Activated CD4-positive, alpha-beta T cell treated with anti-CD3 and anti-CD28 coated beads for 36 hours (primary cell): Measurements from ENCODE around the gene MGAT5. TPM values are rescaled to one million over a fixed set of nuclear protein-coding genes. Genes with fewer than 3 reads are reported as not detected.

Source experiments
- ATAC-seq: fragments of 200-7000 bp; cut with Tn5 transposase; one replicate; pipeline ENCODE4 v1.10.0; 2021; ENCODE audit warnings: mild to moderate bottlenecking, moderate library complexity
- CTCF ChIA-PET: fragments of 350-600 bp; sonication (Branson Sonifier 250); formaldehyde crosslinking; loops from one replicate; lab custom pipeline; 2021; ENCODE audit warnings: antibody characterized with exemption; lab: Charles Lee
- POLR2A ChIA-PET: fragments of 350-600 bp; sonication (Branson Sonifier 250); formaldehyde crosslinking; loops from one replicate; lab custom pipeline; 2021; ENCODE audit warnings: antibody characterized with exemption, inconsistent platforms; lab: Charles Lee
- DNase-seq: peaks from one replicate; pipeline ENCODE4 v3.0.0-alpha.2; 2020
- H3K27ac Mint-ChIP-seq: one replicate; pipeline ENCODE4 v1.8.0; 2021; ENCODE audit warnings: mixed read lengths
- H3K27me3 Mint-ChIP-seq: one replicate; pipeline ENCODE4 v1.8.0; 2021; ENCODE audit warnings: mixed read lengths
- H3K36me3 Mint-ChIP-seq: one replicate; pipeline ENCODE4 v1.8.0; 2021; ENCODE audit warnings: low read depth, mixed read lengths
- H3K4me1 Mint-ChIP-seq: one replicate; pipeline ENCODE4 v1.8.0; 2021; ENCODE audit warnings: mixed read lengths
- H3K4me3 Mint-ChIP-seq: one replicate; pipeline ENCODE4 v1.8.0; 2021; ENCODE audit warnings: mild to moderate bottlenecking, moderate library complexity, mixed read lengths
- H3K9me3 Mint-ChIP-seq: one replicate; pipeline ENCODE4 v1.8.0; 2021; ENCODE audit warnings: low read depth, mixed read lengths
- intact Hi-C, 2 experiments: fragments of 100-400 bp; cut with DNase I in 1 of 2; cut with micrococcal nuclease in 1 of 2; formaldehyde crosslinking; loops; one replicate each; pipeline versions ENCODE4 v1.14.2 to v1.15.1; 2022 to 2024; cut with DNase I, micrococcal nuclease
- total RNA-seq, 2 experiments: library from RNA; stranded (reverse); gene quantifications; one replicate each; pipeline ENCODE4 v1.2.3, GENCODE V29; 2021

The MGAT5 gene
- total RNA-seq, 2 experiments from 2014 or later: 22.2 to 25.7 TPM

DNA sequence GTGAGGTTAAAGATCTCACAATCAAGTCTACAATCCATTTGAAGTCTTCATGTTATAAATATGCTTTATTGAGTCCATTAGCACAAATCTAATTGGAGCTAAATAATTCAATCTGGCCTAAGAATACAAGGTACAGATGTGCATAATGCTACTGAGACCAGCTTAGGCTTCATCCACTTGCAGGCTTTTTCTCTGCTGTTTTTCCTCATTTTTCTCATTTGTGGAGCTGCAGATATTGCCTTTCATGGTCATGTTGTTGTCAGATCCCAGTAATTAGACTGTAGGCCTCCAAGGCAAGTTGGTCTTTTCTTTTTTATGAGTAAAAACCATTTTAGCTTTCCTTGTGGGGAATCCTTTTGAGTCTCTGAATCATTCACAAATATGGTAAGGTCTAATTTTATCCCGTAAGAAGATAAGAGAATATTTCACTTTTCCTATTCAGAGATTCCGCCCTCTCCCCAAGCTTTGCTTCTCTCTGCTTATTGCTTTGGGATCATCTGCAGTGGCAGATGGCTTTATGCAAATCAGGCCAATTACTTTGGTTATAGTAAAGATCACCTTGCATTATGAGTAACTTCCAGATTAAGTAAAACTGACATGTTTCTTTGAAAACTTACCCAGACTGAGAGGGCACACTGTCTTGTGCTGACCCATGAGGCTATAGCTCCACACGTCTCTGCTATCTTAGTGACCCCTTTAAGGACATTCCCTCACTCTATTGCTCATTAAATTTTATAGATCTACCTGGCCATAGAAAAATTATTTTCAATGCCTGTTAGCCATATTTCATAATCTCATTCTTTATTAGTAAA is 80.9 kb downstream of the MGAT5 start:
- H3K27me3 Mint-ChIP-seq: no peaks in the 10 kb centered on the region
- ATAC-seq (no peak), DNase-seq (no peak)
- peaks cover 7% of the 10 kb centered on the region for H3K4me1 Mint-ChIP-seq
- no peak overlapping the region for H3K4me3 Mint-ChIP-seq
- H3K36me3 Mint-ChIP-seq: peaks cover 23% of the 10 kb centered on the region
- no peaks in the 10 kb centered on the region for H3K9me3 Mint-ChIP-seq
- POLR2A ChIA-PET: no interaction called here
- intact Hi-C loops: no loop called here
- no peak overlapping the region for H3K27ac Mint-ChIP-seq
- CTCF ChIA-PET: interaction anchor here (0.7 to 1.2 kb wide), 6 partner anchors 12 to 216 kb away, joined by 3 read pairs; no protein-coding TSS in a partner anchor

DNA sequence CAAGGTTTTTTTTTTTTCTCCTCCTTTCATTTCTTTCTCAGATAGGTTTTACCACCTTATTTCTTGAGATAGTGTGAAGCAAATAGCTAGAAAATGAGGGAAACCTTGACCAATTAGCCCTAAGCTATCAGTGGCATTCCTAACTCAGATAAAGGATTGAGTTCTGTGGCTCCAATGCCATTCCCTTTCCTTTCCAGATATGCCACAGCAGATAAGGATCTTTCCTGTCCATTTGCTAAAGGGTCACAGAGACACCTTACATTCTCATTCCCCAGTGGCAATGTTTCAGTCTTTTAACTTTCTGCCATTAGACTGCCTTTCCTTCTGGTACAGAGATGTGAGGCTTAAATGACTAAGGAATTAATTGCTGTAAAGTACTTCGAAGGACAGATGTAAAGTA is 81.7 kb downstream of the MGAT5 start:
- H3K36me3 Mint-ChIP-seq: peaks cover 25% of the 10 kb centered on the region
- ATAC-seq: no peak
- intact Hi-C loops: no loop called here
- H3K4me1 Mint-ChIP-seq: peaks cover 7% of the 10 kb centered on the region
- H3K9me3 Mint-ChIP-seq: no peaks in the 10 kb centered on the region
- no peak overlapping the region for H3K27ac Mint-ChIP-seq
- H3K27me3 Mint-ChIP-seq: no peaks in the 10 kb centered on the region
- CTCF ChIA-PET: interaction anchor here (0.9 to 1.4 kb wide), 5 partner anchors 8 to 85 kb away, joined by 3 to 5 read pairs (median 3); no protein-coding TSS in a partner anchor
- POLR2A ChIA-PET: no interaction called here
- H3K4me3 Mint-ChIP-seq: no peak overlapping the region
- DNase-seq: no peak

GRCh38 chr2:134336352-134336751 is 82.5 kb downstream of the MGAT5 start:
- Mint-ChIP-seq H3K4me3 (no peak overlapping the region), H3K27ac (no peak overlapping the region), H3K36me3 (peaks cover 23% of the 10 kb centered on the region), H3K9me3 (no peaks in the 10 kb centered on the region), H3K27me3 (no peaks in the 10 kb centered on the region), H3K4me1 (peaks cover 7% of the 10 kb centered on the region)
- CTCF ChIA-PET: interaction anchor here (1.1 to 1.4 kb wide), 2 partner anchors 9 to 22 kb away, joined by 4 to 5 read pairs; no protein-coding TSS in a partner anchor
- ATAC-seq (no peak), DNase-seq (no peak)
- POLR2A ChIA-PET: no interaction called here
- intact Hi-C loops: no loop called here

- no peak overlapping the region for H3K27ac Mint-ChIP-seq
- POLR2A ChIA-PET: no interaction called here
- H3K4me1 Mint-ChIP-seq: peaks cover 7% of the 10 kb centered on the region
- intact Hi-C loops: no loop called here
- CTCF ChIA-PET: interaction anchor here (0.9 to 1.4 kb wide), 3 partner anchors 15 to 219 kb away, joined by 4 to 13 read pairs (median 5); no protein-coding TSS in a partner anchor
- H3K27me3 Mint-ChIP-seq: no peaks in the 10 kb centered on the region
- no peak overlapping the region for H3K4me3 Mint-ChIP-seq
- DNase-seq (no peak), ATAC-seq (no peak)
- peaks cover 23% of the 10 kb centered on the region for H3K36me3 Mint-ChIP-seq
- H3K9me3 Mint-ChIP-seq: no peaks in the 10 kb centered on the region
Measured at GRCh38 chr2:134336921-134337320, 83.0 kb downstream of the MGAT5 start.

DNA sequence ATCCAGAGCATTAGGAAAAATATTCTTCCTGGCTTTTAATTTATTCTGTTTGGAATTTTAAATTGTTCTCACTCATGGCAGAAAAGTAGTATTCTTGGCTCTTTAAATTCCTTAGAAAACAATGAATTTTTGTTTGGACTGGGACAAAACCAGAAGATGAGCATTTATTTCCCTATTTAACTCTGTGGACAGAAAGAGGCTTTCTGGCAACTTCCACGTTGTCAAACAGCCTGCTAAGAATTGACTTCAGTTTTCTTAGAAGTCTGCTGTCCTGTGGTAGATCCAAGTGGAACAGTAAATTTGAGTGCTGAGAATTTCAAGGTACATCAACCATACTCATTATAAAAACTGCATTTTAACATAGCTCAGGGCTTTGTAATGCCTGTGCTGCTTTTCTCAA is 83.8 kb downstream of the MGAT5 start:
- ChIA-PET CTCF (interaction anchor here (0.9 to 1.4 kb wide), 3 partner anchors 16 to 220 kb away, joined by 4 to 13 read pairs (median 5); no protein-coding TSS in a partner anchor), POLR2A (no interaction called here)
- Mint-ChIP-seq H3K4me3 (no peak overlapping the region), H3K27ac (no peak overlapping the region), H3K4me1 (peaks cover 7% of the 10 kb centered on the region), H3K27me3 (no peaks in the 10 kb centered on the region), H3K9me3 (no peaks in the 10 kb centered on the region), H3K36me3 (peaks cover 29% of the 10 kb centered on the region)
- ATAC-seq (no peak), DNase-seq (no peak)
- intact Hi-C loops: no loop called here

DNA sequence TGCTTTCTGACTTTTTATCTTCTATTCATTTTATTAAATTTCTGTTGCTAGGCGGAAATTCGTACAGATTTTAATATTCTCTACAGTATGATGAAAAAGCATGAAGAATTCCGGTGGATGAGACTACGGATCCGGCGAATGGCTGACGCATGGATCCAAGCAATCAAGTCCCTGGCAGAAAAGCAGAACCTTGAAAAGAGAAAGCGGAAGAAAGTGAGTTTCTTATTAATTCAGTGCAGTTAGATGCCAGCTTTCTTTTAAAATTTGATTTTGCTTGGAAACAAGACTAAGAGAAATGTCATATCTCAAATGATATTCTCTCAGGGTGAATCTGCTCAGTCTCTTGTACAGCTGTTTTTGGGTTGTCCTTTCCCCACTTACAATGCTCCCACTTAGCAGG is 84.3 kb downstream of the MGAT5 start:
- intact Hi-C loops: no loop called here
- no peak overlapping the region for H3K4me3 Mint-ChIP-seq
- H3K36me3 Mint-ChIP-seq: peaks cover 34% of the 10 kb centered on the region
- no peak for DNase-seq
- H3K9me3 Mint-ChIP-seq: no peaks in the 10 kb centered on the region
- ATAC-seq: no peak
- peaks cover 9% of the 10 kb centered on the region for H3K4me1 Mint-ChIP-seq
- H3K27me3 Mint-ChIP-seq: no peaks in the 10 kb centered on the region
- POLR2A ChIA-PET: no interaction called here
- H3K27ac Mint-ChIP-seq: no peak overlapping the region
- CTCF ChIA-PET: interaction anchor here (0.5 to 1.4 kb wide), 3 partner anchors 16 to 248 kb away, joined by 3 to 13 read pairs (median 5); no protein-coding TSS in a partner anchor

- POLR2A ChIA-PET: interaction anchor here (0.6 kb wide), 1 partner anchor 101 kb away, joined by 3 read pairs; no protein-coding TSS in a partner anchor
- intact Hi-C loops: no loop called here
- Mint-ChIP-seq H3K36me3 (peaks cover 53% of the 10 kb centered on the region), H3K27ac (no peak overlapping the region), H3K9me3 (no peaks in the 10 kb centered on the region), H3K4me3 (no peak overlapping the region), H3K4me1 (peaks cover 2% of the 10 kb centered on the region), H3K27me3 (no peaks in the 10 kb centered on the region)
- CTCF ChIA-PET: interaction anchor here (0.7 to 1.4 kb wide), 4 partner anchors 49 to 223 kb away, joined by 3 to 6 read pairs (median 4); no protein-coding TSS in a partner anchor
- DNase-seq (no peak), ATAC-seq (no peak)
Measured at GRCh38 chr2:134341476-134341875, 87.6 kb downstream of the MGAT5 start.

DNA sequence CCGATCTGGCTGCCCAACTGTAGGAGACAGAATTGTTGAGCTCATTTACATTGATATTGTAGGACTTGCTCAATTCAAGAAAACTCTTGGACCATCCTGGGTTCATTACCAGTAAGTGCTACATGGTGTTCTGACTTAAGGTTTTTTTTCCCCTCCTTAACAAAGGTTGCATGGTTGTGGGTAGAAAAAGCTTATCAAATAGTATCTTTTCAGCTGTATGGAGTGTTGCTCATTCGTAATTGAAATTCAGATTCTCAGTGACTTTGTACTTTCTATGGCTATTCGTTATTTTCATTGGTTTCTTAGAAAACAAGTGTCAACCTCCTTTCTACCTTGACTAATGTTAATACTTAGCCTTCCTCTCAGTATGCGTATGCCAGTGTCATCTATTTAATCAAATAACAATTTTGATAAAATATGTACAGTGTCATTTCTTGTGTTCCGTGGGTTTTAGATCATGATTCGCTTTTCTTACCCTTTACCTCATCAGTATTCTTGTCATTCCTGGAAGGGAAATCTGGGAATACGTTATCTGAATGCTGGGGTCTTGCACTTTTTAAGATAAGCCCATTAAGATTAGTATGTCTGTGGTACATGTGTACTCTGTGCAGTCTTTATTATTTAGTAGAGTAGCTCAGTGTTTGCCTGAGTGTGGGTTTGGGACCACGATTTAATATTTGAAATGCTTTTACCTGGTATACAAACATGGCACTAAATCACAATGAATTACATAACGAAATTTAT is 91.3 kb downstream of the MGAT5 start:
- Mint-ChIP-seq H3K27ac (no peak overlapping the region), H3K4me1 (peaks cover 5% of the 10 kb centered on the region), H3K9me3 (no peaks in the 10 kb centered on the region), H3K36me3 (peaks cover 52% of the 10 kb centered on the region), H3K27me3 (no peaks in the 10 kb centered on the region), H3K4me3 (no peak overlapping the region)
- DNase-seq (no peak), ATAC-seq (no peak)
- POLR2A ChIA-PET: interaction anchor here (0.6 kb wide), 1 partner anchor 171 kb away, joined by 3 read pairs; no protein-coding TSS in a partner anchor
- intact Hi-C loops: no loop called here
- CTCF ChIA-PET: no interaction called here

- no peak for DNase-seq
Measured at GRCh38 chr2:134346141-134346540, 92.3 kb downstream of the MGAT5 start.

DNA sequence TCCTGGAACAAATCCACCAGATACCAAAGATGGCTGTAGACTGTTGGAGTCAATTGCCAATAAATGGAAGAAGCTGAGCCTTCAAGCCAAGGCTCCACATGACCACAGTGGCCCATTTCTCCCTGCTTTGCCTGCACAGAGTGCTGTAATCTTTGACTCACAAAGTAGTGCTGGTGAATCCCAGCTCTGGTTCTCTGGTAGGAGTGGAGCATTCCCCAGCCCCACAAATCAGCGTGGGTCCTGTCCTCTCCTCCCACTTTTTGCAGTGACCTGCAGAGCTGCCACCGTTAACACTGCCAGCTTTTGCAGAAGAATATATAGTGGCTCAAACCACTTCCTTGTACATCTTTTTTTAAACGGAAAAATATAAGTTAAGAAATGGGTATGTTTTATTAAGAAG is 93.9 kb downstream of the MGAT5 start:
- Mint-ChIP-seq H3K4me1 (peaks cover 5% of the 10 kb centered on the region), H3K27me3 (no peaks in the 10 kb centered on the region), H3K4me3 (no peak overlapping the region), H3K36me3 (peaks cover 54% of the 10 kb centered on the region), H3K9me3 (no peaks in the 10 kb centered on the region), H3K27ac (no peak overlapping the region)
- DNase-seq (no peak), ATAC-seq (no peak)
- intact Hi-C loops: no loop called here
- CTCF ChIA-PET: interaction anchor here (0.6 kb wide), 2 partner anchors 189 to 601 kb away, joined by 3 to 4 read pairs; no protein-coding TSS in a partner anchor
- POLR2A ChIA-PET: no interaction called here

More at GRCh38 chr2:134346141-134346540, 92.3 kb downstream of the MGAT5 start:
- no peak overlapping the region for H3K4me3 Mint-ChIP-seq
- peaks cover 5% of the 10 kb centered on the region for H3K4me1 Mint-ChIP-seq
- H3K36me3 Mint-ChIP-seq: peaks cover 53% of the 10 kb centered on the region
- H3K27ac Mint-ChIP-seq: no peak overlapping the region
- no peaks in the 10 kb centered on the region for H3K27me3 Mint-ChIP-seq
- intact Hi-C loops: no loop called here
- no peaks in the 10 kb centered on the region for H3K9me3 Mint-ChIP-seq
- CTCF ChIA-PET: interaction anchor here (0.5 to 1.2 kb wide), 3 partner anchors 15 to 119 kb away, joined by 3 to 5 read pairs (median 3); no protein-coding TSS in a partner anchor
- POLR2A ChIA-PET: no interaction called here
- no peak for ATAC-seq

DNA sequence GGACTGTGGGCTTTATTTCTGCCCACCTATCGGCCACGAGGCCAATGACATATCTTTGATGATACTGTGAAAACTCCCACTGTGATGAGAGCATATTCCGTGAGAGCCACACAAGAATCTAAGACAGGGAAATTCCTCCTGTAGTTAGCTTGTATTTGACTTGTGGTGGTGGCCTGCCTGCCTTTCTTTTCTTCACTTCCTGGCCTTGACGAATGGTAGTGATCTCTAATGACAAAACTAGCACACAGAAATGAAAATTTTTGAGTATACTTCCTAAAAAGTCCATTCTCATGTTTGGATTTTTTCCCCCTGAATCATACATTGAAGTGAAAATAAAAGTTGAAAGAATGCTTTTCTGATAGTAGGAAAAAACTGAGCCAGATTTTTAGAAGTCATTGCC is 94.4 kb downstream of the MGAT5 start:
- ChIA-PET CTCF (interaction anchor here (1.0 to 1.3 kb wide), 3 partner anchors 22 to 102 kb away, joined by 3 read pairs; no protein-coding TSS in a partner anchor), POLR2A (no interaction called here)
- H3K27ac Mint-ChIP-seq: peak overlapping the region; percentile 29
- no peak overlapping the region for H3K4me3 Mint-ChIP-seq
- H3K4me1 Mint-ChIP-seq: peaks cover 3% of the 10 kb centered on the region
- H3K36me3 Mint-ChIP-seq: peaks cover 52% of the 10 kb centered on the region
- H3K27me3 Mint-ChIP-seq: no peaks in the 10 kb centered on the region
- no peaks in the 10 kb centered on the region for H3K9me3 Mint-ChIP-seq
- ATAC-seq: no peak
- no peak for DNase-seq
- intact Hi-C loops: no loop called here
